Fibroblast of mammary gland (primary cell): ENCODE measurements around the gene KCNMB2.

ENCODE experiments used
- DNase-seq: peaks from one replicate; pipeline ENCODE4 v3.0.0-alpha.2; 2010; ENCODE audit warnings: low read depth
- H3K4me3 ChIP-seq: 2 replicates; pipeline ENCODE4 v1.5.1; 2011; ENCODE audit warnings: low read depth, mild to moderate bottlenecking, low read length, moderate library complexity; ENCODE audit not compliant: control insufficient read depth
- CTCF ChIP-seq: conservative IDR thresholded peaks from 2 replicates; pipeline ENCODE4 v1.5.1; 2011; ENCODE audit warnings: low read depth, low read length, inconsistent platforms; ENCODE audit not compliant: control insufficient read depth, insufficient read depth

KCNMB2 gene

GRCh38 chr3:178536211-178537079 is at the start of gene KCNMB2:
TSS of gene KCNMB2 (plus strand) at chr3:178536436.
- H3K4me3 ChIP-seq = peak within 1 kb of the TSS; percentile 8
- DNase-seq = peak; percentile 23
- TF ChIP-seq CTCF = no peak

- no peak for DNase-seq
- H3K4me3 ChIP-seq = no peak overlapping the region
- TF ChIP-seq CTCF = no peak
These were observed 49.3 kb upstream of the KCNMB2 start for GRCh38 chr3:178486903-178487302.

- no peak for DNase-seq
- no peak overlapping the region for H3K4me3 ChIP-seq
- no peak for TF ChIP-seq CTCF
These were observed 48.5 kb upstream of the KCNMB2 start for GRCh38 chr3:178487752-178488151.

- DNase-seq = no peak
- no peak overlapping the region for H3K4me3 ChIP-seq
- no peak for TF ChIP-seq CTCF
These were observed 44.5 kb upstream of the KCNMB2 start for GRCh38 chr3:178491751-178492150.

GRCh38 chr3:178492491-178492890 is 43.7 kb upstream of the KCNMB2 start:
- H3K4me3 ChIP-seq = no peak overlapping the region
- no peak for TF ChIP-seq CTCF
- DNase-seq = no peak

GRCh38 chr3:178494386-178494785 is 41.9 kb upstream of the KCNMB2 start:
- no peak overlapping the region for H3K4me3 ChIP-seq
- no peak for TF ChIP-seq CTCF
- no peak for DNase-seq
